Endothelial cell of umbilical vein (primary cell): ENCODE results near the gene KRTAP5-2.

Source experiments
- EZH2 ChIP-seq: IDR thresholded peaks from 2 replicates; pipeline ENCODE4 v1.6.1; 2012; ENCODE audit warnings: borderline replicate concordance, low read depth, mild to moderate bottlenecking, moderate library complexity, low read length, inconsistent platforms; ENCODE audit not compliant: severe bottlenecking
- POLR2A ChIP-seq: IDR thresholded peaks from 2 replicates; pipeline ENCODE4 v1.6.1; 2012; ENCODE audit warnings: low read depth, mild to moderate bottlenecking, control low read depth, low read length
- POLR2AphosphoS5 ChIP-seq: IDR thresholded peaks from 2 replicates; pipeline ENCODE4 v1.6.1; 2012; ENCODE audit warnings: low read depth, mild to moderate bottlenecking, control low read depth, low read length, moderate library complexity; ENCODE audit not compliant: insufficient read depth
- TF ChIP-seq, protein P1 (sequence below), 2 donors: IDR thresholded peaks; 1 replicate in 1 of 2; 2 replicates in 1 of 2; pipeline ENCODE4 v1.5.1; 2011; ENCODE audit warnings: low read length in 2 of 2, mild to moderate bottlenecking in 2 of 2, moderate library complexity in 2 of 2, control low read depth in 1 of 2, inconsistent platforms in 1 of 2, low read depth in 1 of 2; ENCODE audit not compliant: insufficient read depth in 1 of 2; ENCODE audit errors: extremely low read depth in 1 of 2

GRCh38 chr11:1586699-1587098 is 11.4 kb downstream of the KRTAP5-2 start:
- TF ChIP-seq, protein P1, sequence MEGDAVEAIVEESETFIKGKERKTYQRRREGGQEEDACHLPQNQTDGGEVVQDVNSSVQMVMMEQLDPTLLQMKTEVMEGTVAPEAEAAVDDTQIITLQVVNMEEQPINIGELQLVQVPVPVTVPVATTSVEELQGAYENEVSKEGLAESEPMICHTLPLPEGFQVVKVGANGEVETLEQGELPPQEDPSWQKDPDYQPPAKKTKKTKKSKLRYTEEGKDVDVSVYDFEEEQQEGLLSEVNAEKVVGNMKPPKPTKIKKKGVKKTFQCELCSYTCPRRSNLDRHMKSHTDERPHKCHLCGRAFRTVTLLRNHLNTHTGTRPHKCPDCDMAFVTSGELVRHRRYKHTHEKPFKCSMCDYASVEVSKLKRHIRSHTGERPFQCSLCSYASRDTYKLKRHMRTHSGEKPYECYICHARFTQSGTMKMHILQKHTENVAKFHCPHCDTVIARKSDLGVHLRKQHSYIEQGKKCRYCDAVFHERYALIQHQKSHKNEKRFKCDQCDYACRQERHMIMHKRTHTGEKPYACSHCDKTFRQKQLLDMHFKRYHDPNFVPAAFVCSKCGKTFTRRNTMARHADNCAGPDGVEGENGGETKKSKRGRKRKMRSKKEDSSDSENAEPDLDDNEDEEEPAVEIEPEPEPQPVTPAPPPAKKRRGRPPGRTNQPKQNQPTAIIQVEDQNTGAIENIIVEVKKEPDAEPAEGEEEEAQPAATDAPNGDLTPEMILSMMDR (IDR thresholded peaks at IDR 0.05; ENCODE audit: extremely low read depth in 1 of 2, insufficient read depth in 1 of 2, low read depth in 1 of 2, low read length in 2 of 2): no peak
- TF ChIP-seq POLR2A (no peak), EZH2 (no peak), POLR2AphosphoS5 (no peak)
